Adrenal gland (tissue), 12 donors: ENCODE results near the gene SIX3. TPM values are rescaled to one million over a fixed set of nuclear protein-coding genes. Genes with fewer than 3 reads are reported as not detected.

ENCODE experiments used
- DNase-seq, 7 donors: peaks; one replicate each; pipeline ENCODE4 v3.0.0-alpha.2; 2019 to 2020
- H3K27ac ChIP-seq, 5 donors: fragments of 200-600 bp; sonication (generic) in 4 of 5; 1 replicate in 3 of 5; 2 replicates in 2 of 5; pipeline versions ENCODE4 v1.5.1 to v1.8.0; 2016 to 2020; ENCODE audit warnings: mild to moderate bottlenecking in 1 of 5
- H3K27me3 ChIP-seq: fragments of 200-600 bp; 2 replicates; pipeline ENCODE4 v1.8.0; 2021
- H3K36me3 ChIP-seq, 2 donors: fragments of 200-600 bp; replicated peaks in 1 of 2; 1 replicate in 1 of 2; 2 replicates in 1 of 2; pipeline versions ENCODE4 v1.5.1 to v1.8.0; 2018 to 2022
- H3K4me1 ChIP-seq, 2 donors: fragments of 200-600 bp; replicated peaks in 1 of 2; 1 replicate in 1 of 2; 2 replicates in 1 of 2; pipeline versions ENCODE4 v1.5.1 to v1.8.0; 2018 to 2021
- H3K4me3 ChIP-seq, 4 donors: fragments of 200-600 bp; sonication (generic) in 3 of 4; one replicate each; pipeline ENCODE4 v1.5.1; 2016 to 2018
- H3K9me3 ChIP-seq, 3 donors: fragments of 200-600 bp; sonication (generic) in 1 of 3; replicated peaks in 1 of 3; 1 replicate in 2 of 3; 2 replicates in 1 of 3; pipeline versions ENCODE4 v1.5.1 to v1.8.0; 2016 to 2021
- CTCF ChIP-seq, 6 experiments: fragments of 450-650 bp in 4 of 6; fragments of 200-600 bp in 2 of 6; sonication (generic) in 1 of 6; IDR thresholded peaks; 1 replicate in 5 of 6; 2 replicates in 1 of 6; pipeline versions ENCODE4 v1.5.1 to v1.8.0; 2016 to 2021; ENCODE audit warnings: antibody characterized with exemption in 6 of 6, mild to moderate bottlenecking in 2 of 6, moderate library complexity in 1 of 6
- POLR2A ChIP-seq, 2 donors: fragments of 450-650 bp; IDR thresholded peaks; one replicate each; pipeline ENCODE4 v1.6.1; 2017; ENCODE audit warnings: antibody characterized with exemption in 2 of 2, mild to moderate bottlenecking in 2 of 2, moderate library complexity in 1 of 2
- WGBS, 4 donors: extraction: QIAGEN DNeasy Blood & Tissue Kit in 2 of 4; methylation state at CpG; one replicate each; pipeline versions ENCODE4 v1.1.5 to v1.1.7; 2013 to 2017; 5-methylcytosine and 5-hydroxymethylcytosine counted together
- intact Hi-C, 2 donors: fragments of 100-400 bp; cut with DNase I; formaldehyde crosslinking; loops; one replicate each; pipeline versions ENCODE4 v1.14.1 to v1.15.0; 2022 to 2023
- polyA plus RNA-seq, 3 donors: library from polyadenylated mRNA; stranded (reverse); fragments of 200-250 nt in 2 of 3; fragments of 350-450 nt in 1 of 3; fragmentation: Illumina TruSeq in 1 of 3; extraction: RNeasy Lipid Tissue Mini Kit (QIAGEN cat#74804) in 1 of 3; gene quantifications; one replicate each; pipeline ENCODE4 v1.2.3, GENCODE V29; 2013 to 2014
- total RNA-seq, 9 donors: library from RNA; depleted of rRNA in 4 of 9; stranded (reverse); fragments of >200 nt in 4 of 9; fragments of 120-200 nt in 1 of 9; fragmentation: NEBNext Ultra II Directional in 1 of 9; extraction: Animal tissue kit (Norgen Biotek cat#: 25700) in 1 of 9; gene quantifications; one replicate each; pipeline versions ENCODE4 v1.1.0 to v1.2.4, GENCODE V29; 2013 to 2023
- donor health status: healthy with polysubstance abuse.
- donor health status: Bipolar disorder and iron deficiency.
- donor health status: DM: yes; HTN: yes; CAD: no.
- donor health status: DM: no; HTN: no; CAD: no.
- donor health status: DM: no; HTN: no; CAD: no.
- donor health status: DM: yes; HTN: yes; CAD: no.

SIX3 gene
- total and polyA plus RNA-seq, 12 donors: not detected

GRCh38 chr2:44912660-44913059 lies 28.8 kb upstream of the SIX3 start:
- DNase-seq: no peak
- intact Hi-C loops: no loop called here
- 34 to 48% (median 46%) methylated on average over 5 of the region's 5 CpGs for WGBS, 4 donors
- H3K9me3 ChIP-seq: no peaks in the 10 kb centered on the region
- no peaks in the 10 kb centered on the region for H3K36me3 ChIP-seq
- no peak overlapping the region for H3K27ac ChIP-seq
- H3K4me1 ChIP-seq: no peaks in the 10 kb centered on the region
- TF ChIP-seq POLR2A (IDR thresholded peaks at IDR 0.05) (no peak), CTCF (IDR thresholded peaks at IDR 0.05) (no peak)
- no peaks in the 10 kb centered on the region for H3K27me3 ChIP-seq
- no peak overlapping the region for H3K4me3 ChIP-seq

GRCh38 chr2:44916291-44916690 lies 25.2 kb upstream of the SIX3 start:
- intact Hi-C loops: no loop called here
- Histone ChIP-seq H3K36me3 (no peaks in the 10 kb centered on the region), H3K27ac (no peak overlapping the region), H3K4me3 (no peak overlapping the region), H3K4me1 (no peaks in the 10 kb centered on the region), H3K9me3 (no peaks in the 10 kb centered on the region), H3K27me3 (peaks cover 7% of the 10 kb centered on the region)
- no peak for DNase-seq
- TF ChIP-seq POLR2A (IDR thresholded peaks at IDR 0.05): no peak
- no peak for TF ChIP-seq CTCF (IDR thresholded peaks at IDR 0.05)

GRCh38 chr2:44918095-44918775 lies 23.3 kb upstream of the SIX3 start:
- DNase-seq: no peak
- Histone ChIP-seq H3K9me3 (no peaks in the 10 kb centered on the region), H3K36me3 (no peaks in the 10 kb centered on the region), H3K4me1 (no peaks in the 10 kb centered on the region), H3K4me3 (no peak overlapping the region), H3K27me3 (peaks cover 13% of the 10 kb centered on the region), H3K27ac (no peak overlapping the region)
- TF ChIP-seq CTCF (IDR thresholded peaks at IDR 0.05): no peak
- TF ChIP-seq POLR2A (IDR thresholded peaks at IDR 0.05): no peak
- intact Hi-C loops: no loop called here
- 66 to 73% (median 67%) methylated on average over 4 of the region's 4 CpGs for WGBS, 4 donors

- Histone ChIP-seq H3K27ac (no peak overlapping the region), H3K4me3 (no peak overlapping the region), H3K36me3 (no peaks in the 10 kb centered on the region), H3K4me1 (no peaks in the 10 kb centered on the region), H3K27me3 (peaks cover 29% of the 10 kb centered on the region), H3K9me3 (no peaks in the 10 kb centered on the region)
- TF ChIP-seq CTCF (IDR thresholded peaks at IDR 0.05) (no peak), POLR2A (IDR thresholded peaks at IDR 0.05) (no peak)
- WGBS, 4 donors: 52 to 89% (median 68%) methylated on average over 2 of the region's 2 CpGs
- intact Hi-C loops: no loop called here
- DNase-seq: no peak
Measured at GRCh38 chr2:44920751-44921150, 20.8 kb upstream of the SIX3 start.
